ENCODE results near the gene CHMP3. TPM values are rescaled to one million over a fixed set of nuclear protein-coding genes. Genes with fewer than 3 reads are reported as not detected.
A peak's percentile ranks its signal among the peaks of the same experiment; 100 is the strongest.

The CHMP3 gene
- total and polyA plus RNA-seq, 2 of the 13 experiments (the other 11 are each of a cell fraction or from before 2014, with no cell fraction given) = 64.1 to 114 TPM

- TF ChIP-seq, protein P1, sequence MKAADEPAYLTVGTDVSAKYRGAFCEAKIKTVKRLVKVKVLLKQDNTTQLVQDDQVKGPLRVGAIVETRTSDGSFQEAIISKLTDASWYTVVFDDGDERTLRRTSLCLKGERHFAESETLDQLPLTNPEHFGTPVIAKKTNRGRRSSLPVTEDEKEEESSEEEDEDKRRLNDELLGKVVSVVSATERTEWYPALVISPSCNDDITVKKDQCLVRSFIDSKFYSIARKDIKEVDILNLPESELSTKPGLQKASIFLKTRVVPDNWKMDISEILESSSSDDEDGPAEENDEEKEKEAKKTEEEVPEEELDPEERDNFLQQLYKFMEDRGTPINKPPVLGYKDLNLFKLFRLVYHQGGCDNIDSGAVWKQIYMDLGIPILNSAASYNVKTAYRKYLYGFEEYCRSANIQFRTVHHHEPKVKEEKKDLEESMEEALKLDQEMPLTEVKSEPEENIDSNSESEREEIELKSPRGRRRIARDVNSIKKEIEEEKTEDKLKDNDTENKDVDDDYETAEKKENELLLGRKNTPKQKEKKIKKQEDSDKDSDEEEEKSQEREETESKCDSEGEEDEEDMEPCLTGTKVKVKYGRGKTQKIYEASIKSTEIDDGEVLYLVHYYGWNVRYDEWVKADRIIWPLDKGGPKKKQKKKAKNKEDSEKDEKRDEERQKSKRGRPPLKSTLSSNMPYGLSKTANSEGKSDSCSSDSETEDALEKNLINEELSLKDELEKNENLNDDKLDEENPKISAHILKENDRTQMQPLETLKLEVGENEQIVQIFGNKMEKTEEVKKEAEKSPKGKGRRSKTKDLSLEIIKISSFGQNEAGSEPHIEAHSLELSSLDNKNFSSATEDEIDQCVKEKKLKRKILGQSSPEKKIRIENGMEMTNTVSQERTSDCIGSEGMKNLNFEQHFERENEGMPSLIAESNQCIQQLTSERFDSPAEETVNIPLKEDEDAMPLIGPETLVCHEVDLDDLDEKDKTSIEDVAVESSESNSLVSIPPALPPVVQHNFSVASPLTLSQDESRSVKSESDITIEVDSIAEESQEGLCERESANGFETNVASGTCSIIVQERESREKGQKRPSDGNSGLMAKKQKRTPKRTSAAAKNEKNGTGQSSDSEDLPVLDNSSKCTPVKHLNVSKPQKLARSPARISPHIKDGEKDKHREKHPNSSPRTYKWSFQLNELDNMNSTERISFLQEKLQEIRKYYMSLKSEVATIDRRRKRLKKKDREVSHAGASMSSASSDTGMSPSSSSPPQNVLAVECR (CRISPR knock-in tag; IDR thresholded peaks at IDR 0.05; ENCODE audit: borderline replicate concordance) = peak; percentile 41; the same call in 1 of the 2 replicates
- TF ChIP-seq, protein P2, sequence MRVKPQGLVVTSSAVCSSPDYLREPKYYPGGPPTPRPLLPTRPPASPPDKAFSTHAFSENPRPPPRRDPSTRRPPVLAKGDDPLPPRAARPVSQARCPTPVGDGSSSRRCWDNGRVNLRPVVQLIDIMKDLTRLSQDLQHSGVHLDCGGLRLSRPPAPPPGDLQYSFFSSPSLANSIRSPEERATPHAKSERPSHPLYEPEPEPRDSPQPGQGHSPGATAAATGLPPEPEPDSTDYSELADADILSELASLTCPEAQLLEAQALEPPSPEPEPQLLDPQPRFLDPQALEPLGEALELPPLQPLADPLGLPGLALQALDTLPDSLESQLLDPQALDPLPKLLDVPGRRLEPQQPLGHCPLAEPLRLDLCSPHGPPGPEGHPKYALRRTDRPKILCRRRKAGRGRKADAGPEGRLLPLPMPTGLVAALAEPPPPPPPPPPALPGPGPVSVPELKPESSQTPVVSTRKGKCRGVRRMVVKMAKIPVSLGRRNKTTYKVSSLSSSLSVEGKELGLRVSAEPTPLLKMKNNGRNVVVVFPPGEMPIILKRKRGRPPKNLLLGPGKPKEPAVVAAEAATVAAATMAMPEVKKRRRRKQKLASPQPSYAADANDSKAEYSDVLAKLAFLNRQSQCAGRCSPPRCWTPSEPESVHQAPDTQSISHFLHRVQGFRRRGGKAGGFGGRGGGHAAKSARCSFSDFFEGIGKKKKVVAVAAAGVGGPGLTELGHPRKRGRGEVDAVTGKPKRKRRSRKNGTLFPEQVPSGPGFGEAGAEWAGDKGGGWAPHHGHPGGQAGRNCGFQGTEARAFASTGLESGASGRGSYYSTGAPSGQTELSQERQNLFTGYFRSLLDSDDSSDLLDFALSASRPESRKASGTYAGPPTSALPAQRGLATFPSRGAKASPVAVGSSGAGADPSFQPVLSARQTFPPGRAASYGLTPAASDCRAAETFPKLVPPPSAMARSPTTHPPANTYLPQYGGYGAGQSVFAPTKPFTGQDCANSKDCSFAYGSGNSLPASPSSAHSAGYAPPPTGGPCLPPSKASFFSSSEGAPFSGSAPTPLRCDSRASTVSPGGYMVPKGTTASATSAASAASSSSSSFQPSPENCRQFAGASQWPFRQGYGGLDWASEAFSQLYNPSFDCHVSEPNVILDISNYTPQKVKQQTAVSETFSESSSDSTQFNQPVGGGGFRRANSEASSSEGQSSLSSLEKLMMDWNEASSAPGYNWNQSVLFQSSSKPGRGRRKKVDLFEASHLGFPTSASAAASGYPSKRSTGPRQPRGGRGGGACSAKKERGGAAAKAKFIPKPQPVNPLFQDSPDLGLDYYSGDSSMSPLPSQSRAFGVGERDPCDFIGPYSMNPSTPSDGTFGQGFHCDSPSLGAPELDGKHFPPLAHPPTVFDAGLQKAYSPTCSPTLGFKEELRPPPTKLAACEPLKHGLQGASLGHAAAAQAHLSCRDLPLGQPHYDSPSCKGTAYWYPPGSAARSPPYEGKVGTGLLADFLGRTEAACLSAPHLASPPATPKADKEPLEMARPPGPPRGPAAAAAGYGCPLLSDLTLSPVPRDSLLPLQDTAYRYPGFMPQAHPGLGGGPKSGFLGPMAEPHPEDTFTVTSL (CRISPR knock-in tag; IDR thresholded peaks at IDR 0.05; ENCODE audit: borderline replicate concordance) = peak; percentile 17; the same call in 1 of the 2 replicates
- TF ChIP-seq RCOR2 (CRISPR knock-in tag; IDR thresholded peaks at IDR 0.05) = peak; percentile 18; the same call in 1 of the 2 replicates
- TF ChIP-seq, protein P3, sequence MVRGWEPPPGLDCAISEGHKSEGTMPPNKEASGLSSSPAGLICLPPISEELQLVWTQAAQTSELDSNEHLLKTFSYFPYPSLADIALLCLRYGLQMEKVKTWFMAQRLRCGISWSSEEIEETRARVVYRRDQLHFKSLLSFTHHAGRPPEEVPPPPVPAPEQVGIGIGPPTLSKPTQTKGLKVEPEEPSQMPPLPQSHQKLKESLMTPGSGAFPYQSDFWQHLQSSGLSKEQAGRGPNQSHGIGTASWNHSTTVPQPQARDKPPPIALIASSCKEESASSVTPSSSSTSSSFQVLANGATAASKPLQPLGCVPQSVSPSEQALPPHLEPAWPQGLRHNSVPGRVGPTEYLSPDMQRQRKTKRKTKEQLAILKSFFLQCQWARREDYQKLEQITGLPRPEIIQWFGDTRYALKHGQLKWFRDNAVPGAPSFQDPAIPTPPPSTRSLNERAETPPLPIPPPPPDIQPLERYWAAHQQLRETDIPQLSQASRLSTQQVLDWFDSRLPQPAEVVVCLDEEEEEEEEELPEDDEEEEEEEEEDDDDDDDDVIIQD (CRISPR knock-in tag; IDR thresholded peaks at IDR 0.05; ENCODE audit: low read depth) = 0 out of 2 replicates have a peak, but pooled peaks have one; percentile 53
- TF ChIP-seq RXRB (CRISPR knock-in tag; IDR thresholded peaks at IDR 0.05; ENCODE audit: borderline replicate concordance) = peak; percentile 52; the same call in 1 of the 2 replicates
- TF ChIP-seq, protein P4, sequence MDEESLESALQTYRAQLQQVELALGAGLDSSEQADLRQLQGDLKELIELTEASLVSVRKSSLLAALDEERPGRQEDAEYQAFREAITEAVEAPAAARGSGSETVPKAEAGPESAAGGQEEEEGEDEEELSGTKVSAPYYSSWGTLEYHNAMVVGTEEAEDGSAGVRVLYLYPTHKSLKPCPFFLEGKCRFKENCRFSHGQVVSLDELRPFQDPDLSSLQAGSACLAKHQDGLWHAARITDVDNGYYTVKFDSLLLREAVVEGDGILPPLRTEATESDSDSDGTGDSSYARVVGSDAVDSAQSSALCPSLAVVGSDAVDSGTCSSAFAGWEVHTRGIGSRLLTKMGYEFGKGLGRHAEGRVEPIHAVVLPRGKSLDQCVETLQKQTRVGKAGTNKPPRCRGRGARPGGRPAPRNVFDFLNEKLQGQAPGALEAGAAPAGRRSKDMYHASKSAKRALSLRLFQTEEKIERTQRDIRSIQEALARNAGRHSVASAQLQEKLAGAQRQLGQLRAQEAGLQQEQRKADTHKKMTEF (CRISPR knock-in tag; IDR thresholded peaks at IDR 0.05) = peak; percentile 74
- TF ChIP-seq REPIN1 (CRISPR knock-in tag; IDR thresholded peaks at IDR 0.05; ENCODE audit: borderline replicate concordance, low read depth) = peak; percentile 67; the same call in 1 of the 2 replicates
- TF ChIP-seq, protein P5, sequence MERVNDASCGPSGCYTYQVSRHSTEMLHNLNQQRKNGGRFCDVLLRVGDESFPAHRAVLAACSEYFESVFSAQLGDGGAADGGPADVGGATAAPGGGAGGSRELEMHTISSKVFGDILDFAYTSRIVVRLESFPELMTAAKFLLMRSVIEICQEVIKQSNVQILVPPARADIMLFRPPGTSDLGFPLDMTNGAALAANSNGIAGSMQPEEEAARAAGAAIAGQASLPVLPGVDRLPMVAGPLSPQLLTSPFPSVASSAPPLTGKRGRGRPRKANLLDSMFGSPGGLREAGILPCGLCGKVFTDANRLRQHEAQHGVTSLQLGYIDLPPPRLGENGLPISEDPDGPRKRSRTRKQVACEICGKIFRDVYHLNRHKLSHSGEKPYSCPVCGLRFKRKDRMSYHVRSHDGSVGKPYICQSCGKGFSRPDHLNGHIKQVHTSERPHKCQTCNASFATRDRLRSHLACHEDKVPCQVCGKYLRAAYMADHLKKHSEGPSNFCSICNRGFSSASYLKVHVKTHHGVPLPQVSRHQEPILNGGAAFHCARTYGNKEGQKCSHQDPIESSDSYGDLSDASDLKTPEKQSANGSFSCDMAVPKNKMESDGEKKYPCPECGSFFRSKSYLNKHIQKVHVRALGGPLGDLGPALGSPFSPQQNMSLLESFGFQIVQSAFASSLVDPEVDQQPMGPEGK (CRISPR knock-in tag; IDR thresholded peaks at IDR 0.05) = peak; percentile 23; the same call in 1 of the 2 replicates
- TF ChIP-seq ZNF792 (CRISPR knock-in tag; IDR thresholded peaks at IDR 0.05) = 0 out of 2 replicates have a peak, but pooled peaks have one; percentile 26
- peak; percentile 89 for TF ChIP-seq MLX (CRISPR knock-in tag; IDR thresholded peaks at IDR 0.05)
Measured at GRCh38 chr2:86548165-86548912, 14.9 kb downstream of the CHMP3 start (continued).

Data from HepG2 (cell line).